ENCODE results near the gene FANCE. TPM values are rescaled to one million over a fixed set of nuclear protein-coding genes. Genes with fewer than 3 reads are reported as not detected.

FANCE gene
- total and polyA plus RNA-seq, 9 of the 15 experiments (the other 6 are each of a cell fraction or from before 2014, with no cell fraction given) = 5.7 to 30.2 (median 17.0) TPM

GRCh38 chr6:35476004-35476403 is 23.9 kb downstream of the FANCE start:
- no TSS peak for BruUV-seq (replicated peaks)
- no peak for ATAC-seq
- TF ChIP-seq NFIC (IDR thresholded peaks at IDR 0.05) (0 out of 2 replicates have a peak, but pooled peaks have one; percentile 0), TFAM (CRISPR knock-in tag; conservative IDR thresholded peaks at IDR 0.05) (no peak), CTCF (IDR thresholded peaks at IDR 0.05 in 2 of 3, conservative IDR thresholded peaks at IDR 0.05 in 1 of 3; ENCODE audit: insufficient read depth in 2 of 3, low read depth in 1 of 3, low read length in 3 of 3) (no peak), MYBL2 (IDR thresholded peaks at IDR 0.05; ENCODE audit: low read depth) (no peak), MYBL2 (CRISPR knock-in tag; IDR thresholded peaks at IDR 0.05; ENCODE audit: borderline replicate concordance) (no peak), MCM3 (IDR thresholded peaks at IDR 0.05) (no peak), HBP1 (CRISPR knock-in tag; IDR thresholded peaks at IDR 0.05) (no peak), ZBTB33 (CRISPR knock-in tag; IDR thresholded peaks at IDR 0.05) (peak; percentile 47; the same call in 1 of the 2 replicates), RBM34 (IDR thresholded peaks at IDR 0.05; ENCODE audit: borderline replicate concordance, insufficient read depth, low read length) (no peak), NR2C1 (IDR thresholded peaks at IDR 0.05) (0 out of 2 replicates have a peak, but pooled peaks have one; percentile 3), NR2C1 (tag; IDR thresholded peaks at IDR 0.05) (no peak), ZNF408 (CRISPR knock-in tag; IDR thresholded peaks at IDR 0.05; ENCODE audit: low read depth) (no peak), U2AF1 (optimal IDR thresholded peaks at IDR 0.05; ENCODE audit: low read depth, low read length) (no peak), POLR2H (tag; IDR thresholded peaks at IDR 0.05; ENCODE audit: low read depth) (no peak), ZNF778 (CRISPR knock-in tag; IDR thresholded peaks at IDR 0.05) (no peak), POLR2G (IDR thresholded peaks at IDR 0.05; ENCODE audit: low read depth, low read length) (peak; percentile 51; the same call in 1 of the 2 replicates)
- in situ Hi-C loops (cut with MboI) = no loop called here
- no peak overlapping the region for H2AFZ ChIP-seq (ENCODE audit: low read depth, low read length)
- H3K4me2 ChIP-seq (ENCODE audit: insufficient read depth, low read length) = no peak overlapping the region
- H3K79me2 ChIP-seq (ENCODE audit: control insufficient read depth, insufficient read depth, low read length) = peaks cover 15% of the 10 kb centered on the region
- peaks cover 16% of the 10 kb centered on the region for H4K20me1 ChIP-seq (replicated peaks; ENCODE audit: control insufficient read depth, insufficient read depth, low read length)
- intact Hi-C loops (cut with micrococcal nuclease) = no loop called here
- no peak overlapping the region for H3K27ac ChIP-seq (ENCODE audit: extremely low read depth, low read depth, low read length)
- H3K9me3 ChIP-seq (replicated peaks; ENCODE audit: control insufficient read depth, insufficient read depth, low read depth, low read length) = no peaks in the 10 kb centered on the region
- POLR2A ChIA-PET = interaction anchor here (0.5 to 7.3 kb wide), 4 partner anchors 21 to 179 kb away, joined by 3 to 50 read pairs (median 3); partner anchors contain the start of gene TEAD3
- no peaks in the 10 kb centered on the region for H3K27me3 ChIP-seq (ENCODE audit: control insufficient read depth in 2 of 2, insufficient read depth in 2 of 2, low read length in 2 of 2)
- H3K4me1 ChIP-seq (replicated peaks in 1 of 2; ENCODE audit: control insufficient read depth in 2 of 2, insufficient read depth in 2 of 2, low read length in 2 of 2) = peaks cover 11 to 31% of the 10 kb centered on the region in 2 experiments; a peak in 4 of 5 replicates
- H3K4me3 ChIP-seq = no peak overlapping the region
- WGBS (ENCODE audit: insufficient coverage, low coverage, missing lambda C conversion rate) = 60% methylated on average over 14 of the region's 14 CpGs
- CTCF ChIA-PET (ENCODE audit: low intra/inter-chr PET ratio) = no interaction called here
- DNase-seq (ENCODE audit: extremely low read depth in 1 of 4, low spot score in 3 of 4) = peak in 2 of 4 experiments; percentile 58 to 64
- H3K9me1 ChIP-seq (ENCODE audit: control insufficient read depth, insufficient read depth, low read length) = no peaks in the 10 kb centered on the region
- H3K9ac ChIP-seq (ENCODE audit: insufficient read depth in 1 of 2, low read depth in 2 of 2, low read length in 2 of 2) = no peak overlapping the region
- H3K36me3 ChIP-seq (ENCODE audit: control insufficient read depth, insufficient read depth, low read length) = peaks cover 29% of the 10 kb centered on the region
- FAIRE-seq = no peak
